T-cell (primary cell): ENCODE measurements around the gene SLC38A4. TPM values are rescaled to one million over a fixed set of nuclear protein-coding genes. Genes with fewer than 3 reads are reported as not detected.

ENCODE experiments used
- ATAC-seq, 4 experiments: fragments of 200-7000 bp in 3 of 4; fragments of 150-1000 bp in 1 of 4; cut with Tn5 transposase; replicated peaks in 1 of 4; 1 replicate in 3 of 4; 2 replicates in 1 of 4; pipeline ENCODE4 v1.10.0; 2021; ENCODE audit warnings: moderate library complexity in 3 of 4, mild to moderate bottlenecking in 2 of 4, moderate number of reproducible peaks in 1 of 4
- CTCF ChIA-PET, 2 donors: fragments of 300-600 bp; sonication (Branson Sonifier 250); formaldehyde crosslinking; loops; one replicate each; lab custom pipeline; 2022; ENCODE audit warnings: antibody characterized with exemption in 2 of 2; lab: Charles Lee
- POLR2A ChIA-PET, 2 donors: fragments of 300-600 bp; sonication (Branson Sonifier 250); formaldehyde crosslinking; loops; one replicate each; lab custom pipeline; 2022; ENCODE audit warnings: antibody characterized with exemption in 2 of 2; lab: Charles Lee
- DNase-seq, 35 experiments: peaks; one replicate each; pipeline versions ENCODE4 v3.0.0 to v3.0.0-alpha.2; 2013 to 2023
- H3K27ac ChIP-seq: one replicate; pipeline ENCODE4 v1.5.1; 2013; ENCODE audit warnings: low read length
- H3K27me3 ChIP-seq, 2 experiments: replicated peaks in 1 of 2; 1 replicate in 1 of 2; 2 replicates in 1 of 2; pipeline versions ENCODE4 v1.6.1 to v1.7.0; 2013; ENCODE audit warnings: low read length in 1 of 2, mixed read lengths in 1 of 2; ENCODE audit not compliant: control insufficient read depth in 2 of 2, insufficient read depth in 2 of 2; ENCODE audit errors: extremely low read depth in 1 of 2
- H3K36me3 ChIP-seq, 2 donors: 1 replicate in 1 of 2; 2 replicates in 1 of 2; pipeline versions ENCODE4 v1.6.1 to v1.7.0; 2013; ENCODE audit warnings: low read length in 1 of 2; ENCODE audit not compliant: control insufficient read depth in 2 of 2, insufficient read depth in 1 of 2; ENCODE audit errors: extremely low read depth in 1 of 2
- H3K4me1 ChIP-seq, 2 experiments: 1 replicate in 1 of 2; 2 replicates in 1 of 2; pipeline versions ENCODE4 v1.6.1 to v1.7.0; 2013; ENCODE audit warnings: low read length in 2 of 2, mixed read lengths in 1 of 2; ENCODE audit not compliant: insufficient read depth in 2 of 2, control insufficient read depth in 1 of 2; ENCODE audit errors: extremely low read depth in 1 of 2
- H3K4me3 ChIP-seq, 2 donors: 1 replicate in 1 of 2; 2 replicates in 1 of 2; pipeline versions ENCODE4 v1.5.1 to v1.7.0; 2013; ENCODE audit warnings: mild to moderate bottlenecking in 2 of 2, low read length in 1 of 2, moderate library complexity in 1 of 2; ENCODE audit not compliant: control insufficient read depth in 1 of 2; ENCODE audit errors: extremely low read depth in 1 of 2
- H3K9me3 ChIP-seq: 2 replicates; pipeline ENCODE4 v1.7.0; 2013
- H3K27ac Mint-ChIP-seq, 2 donors: one replicate each; pipeline ENCODE4 v1.8.0; 2020 to 2021; ENCODE audit warnings: mild to moderate bottlenecking in 2 of 2, mixed read lengths in 2 of 2
- H3K27me3 Mint-ChIP-seq, 2 donors: one replicate each; pipeline ENCODE4 v1.8.0; 2021 to 2022; ENCODE audit warnings: mixed read lengths in 2 of 2
- H3K36me3 Mint-ChIP-seq: one replicate; pipeline ENCODE4 v1.8.0; 2021; ENCODE audit warnings: mixed read lengths
- H3K4me1 Mint-ChIP-seq, 3 donors: one replicate each; pipeline ENCODE4 v1.8.0; 2020 to 2022; ENCODE audit warnings: mixed read lengths in 3 of 3, mild to moderate bottlenecking in 1 of 3
- H3K4me3 Mint-ChIP-seq, 3 donors: one replicate each; pipeline ENCODE4 v1.8.0; 2020 to 2022; ENCODE audit warnings: mild to moderate bottlenecking in 3 of 3, mixed read lengths in 3 of 3, moderate library complexity in 3 of 3
- H3K9me3 Mint-ChIP-seq, 3 donors: one replicate each; pipeline ENCODE4 v1.8.0; 2020 to 2022; ENCODE audit warnings: mixed read lengths in 3 of 3
- WGBS: methylation state at CpG from one replicate; pipeline ENCODE4 v1.1.5; 2013; ENCODE audit warnings: missing lambda C conversion rate; ENCODE audit not compliant: insufficient coverage; 5-methylcytosine and 5-hydroxymethylcytosine counted together
- total RNA-seq, 35 experiments: library from RNA in 6 of 35; stranded (reverse) in 6 of 35; fragments of 120-200 nt in 1 of 35; gene quantifications; one replicate each; pipeline versions ENCODE4 v1.2.1 to v1.2.4 and lab custom pipeline; 2013 to 2026

The SLC38A4 gene
- total RNA-seq, 5 donors from 2014 or later (not counting 1 experiment from before 2014, with no cell fraction given) = 0.13 to 0.50 (median 0.19) TPM; not detected in 2

DNA sequence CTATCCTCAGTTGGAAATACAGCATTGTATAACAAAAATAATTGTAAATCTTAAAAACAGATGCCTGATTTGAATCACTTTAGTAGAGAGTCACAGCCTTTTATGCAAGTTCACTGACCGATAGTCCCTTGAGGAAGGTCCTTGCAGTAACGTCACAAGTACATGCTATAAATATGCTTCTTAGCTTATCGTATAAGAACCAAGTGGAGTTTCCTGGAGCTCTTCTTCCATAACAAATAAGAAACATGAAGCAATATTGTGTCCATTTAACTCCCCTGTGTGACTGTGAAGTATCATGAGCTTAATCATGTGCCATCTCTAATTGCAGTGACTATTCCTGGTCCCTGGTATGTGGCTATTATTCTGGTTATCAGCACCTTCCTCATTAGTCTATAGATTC, 107.9 kb downstream of the SLC38A4 start:
- DNase-seq (no peak), ATAC-seq (no peak)
- ChIA-PET CTCF (no interaction called here), POLR2A (no interaction called here)
- Histone ChIP-seq H3K4me1 (no peaks in the 10 kb centered on the region), H3K36me3 (no peaks in the 10 kb centered on the region), H3K27me3 (no peaks in the 10 kb centered on the region), H3K9me3 (no peaks in the 10 kb centered on the region), H3K4me3 (no peak overlapping the region), H3K27ac (no peak overlapping the region)
- H3K36me3 Mint-ChIP-seq = no peaks in the 10 kb centered on the region
- peaks cover 3 to 10% (median 10%) of the 10 kb centered on the region in 3 donors for H3K9me3 Mint-ChIP-seq
- no peak overlapping the region for H3K27ac Mint-ChIP-seq
- no peak overlapping the region for H3K4me3 Mint-ChIP-seq
- peaks cover 5 to 6% of the 10 kb centered on the region in 2 donors for H3K27me3 Mint-ChIP-seq
- 92% methylated on average over 2 of the region's 3 CpGs for WGBS
- H3K4me1 Mint-ChIP-seq = no peaks in the 10 kb centered on the region

- Mint-ChIP-seq H3K4me1 (no peaks in the 10 kb centered on the region), H3K36me3 (no peaks in the 10 kb centered on the region)
Observed at GRCh38 chr12:46717159-46717558, 108.6 kb downstream of the SLC38A4 start.

More at GRCh38 chr12:46717159-46717558, 108.6 kb downstream of the SLC38A4 start:
- Mint-ChIP-seq H3K27ac (no peak overlapping the region), H3K4me3 (no peak overlapping the region), H3K9me3 (peaks cover 3 to 10% (median 10%) of the 10 kb centered on the region in 3 donors), H3K27me3 (peaks cover 5 to 6% of the 10 kb centered on the region in 2 donors)
- Histone ChIP-seq H3K4me3 (no peak overlapping the region), H3K4me1 (no peaks in the 10 kb centered on the region), H3K9me3 (no peaks in the 10 kb centered on the region), H3K36me3 (no peaks in the 10 kb centered on the region), H3K27ac (no peak overlapping the region), H3K27me3 (no peaks in the 10 kb centered on the region)
- ATAC-seq = no peak
- POLR2A ChIA-PET = no interaction called here
- CTCF ChIA-PET = no interaction called here
- no peak for DNase-seq
